Measurements from ENCODE around the gene VPS54.
"Not testable (repeated sequence)": the region's sequence is repeated elsewhere in the genome, so short reads cannot be mapped to it uniquely, and the experiment has no call there.

- TF ChIP-seq CTCF (IDR thresholded peaks at IDR 0.05; ENCODE audit: insufficient read depth, low read depth, low read length); EZH2 (IDR thresholded peaks at IDR 0.05; ENCODE audit: insufficient read depth, low read length): not testable (repeated sequence)
Measured at GRCh38 chr2:63996582-63997198, 22.5 kb downstream of the VPS54 start.

Measured in astrocyte (in vitro differentiated cells and primary cell).